H1 (cell line): ENCODE data around the gene INCENP. TPM values are rescaled to one million over a fixed set of nuclear protein-coding genes. Genes with fewer than 3 reads are reported as not detected.

Experiments used
- CHD7 ChIP-seq: fragments of 300-600 bp; sonication (generic); IDR thresholded peaks from 2 replicates; pipeline ENCODE4 v1.7.1; 2012; ENCODE audit warnings: low read length, moderate library complexity, mild to moderate bottlenecking, inconsistent platforms; ENCODE audit not compliant: insufficient replicate concordance
- CTCF ChIP-seq, 3 experiments: IDR thresholded peaks; 1 replicate in 2 of 3; 2 replicates in 1 of 3; pipeline versions ENCODE4 v1.5.1 to v1.6.1; 2011; ENCODE audit warnings: low read length in 3 of 3, mild to moderate bottlenecking in 3 of 3, inconsistent platforms in 2 of 3, low read depth in 1 of 3, moderate library complexity in 1 of 3; ENCODE audit not compliant: insufficient read depth in 1 of 3; ENCODE audit errors: control extremely low read depth in 1 of 3
- GTF2F1 ChIP-seq: IDR thresholded peaks from 2 replicates; pipeline ENCODE4 v1.6.1; 2012; ENCODE audit warnings: low read depth, low read length, improper control_type of control experiment, borderline replicate concordance
- MAX ChIP-seq: IDR thresholded peaks from 2 replicates; pipeline ENCODE4 v1.6.1; 2012; ENCODE audit warnings: inconsistent platforms
- PHF8 ChIP-seq: fragments of 200-600 bp; sonication (generic); conservative IDR thresholded peaks from 2 replicates; pipeline ENCODE4 v1.7.1; 2012; ENCODE audit warnings: low read depth, mild to moderate bottlenecking, inconsistent platforms, low read length, moderate library complexity
- POLR2A ChIP-seq, 2 experiments: IDR thresholded peaks; 1 replicate in 1 of 2; 2 replicates in 1 of 2; pipeline ENCODE4 v1.6.1; 2011; ENCODE audit warnings: low read depth in 2 of 2, low read length in 2 of 2, mild to moderate bottlenecking in 2 of 2; ENCODE audit errors: control extremely low read depth in 1 of 2
- SIX5 ChIP-seq: IDR thresholded peaks from 2 replicates; pipeline ENCODE4 v1.6.1; 2011; ENCODE audit warnings: mild to moderate bottlenecking, low read depth, low read length
- polyA plus RNA-seq, 7 experiments: library from polyadenylated mRNA; depleted of rRNA in 3 of 7; stranded (reverse) in 5 of 7; unstranded in 2 of 7; fragments of >200 nt in 5 of 7; fragments of 200-250 nt in 2 of 7; gene quantifications; 1 replicate in 5 of 7; 2 replicates in 1 of 7; 4 replicates in 1 of 7; pipeline versions ENCODE4 v1.2.1 to v1.2.3, GENCODE V29; 2011 to 2013; ENCODE audit warnings: missing spikeins in 2 of 7, mixed read lengths in 2 of 7
- total RNA-seq: library from RNA; stranded (reverse); fragmentation: NEBNext Ultra II Directional; extraction: Animal tissue kit (Norgen Biotek cat#: 25700); gene quantifications from 2 replicates; pipeline ENCODE4 v1.2.1, GENCODE V29; 2021

The INCENP gene
- total and polyA plus RNA-seq, 2 of the 8 experiments (the other 6 are each of a cell fraction or from before 2014, with no cell fraction given) = 25.4 to 132 TPM

- TF ChIP-seq CTCF (IDR thresholded peaks at IDR 0.05; ENCODE audit: control extremely low read depth in 1 of 3, insufficient read depth in 1 of 3, low read depth in 1 of 3, low read length in 3 of 3) (no peak), POLR2A (IDR thresholded peaks at IDR 0.05; ENCODE audit: control extremely low read depth in 1 of 2, low read depth in 2 of 2, low read length in 2 of 2) (no peak), SIX5 (no peak), GTF2F1 (no peak), PHF8 (no peak), CHD7 (no peak), MAX (no peak)
These were observed 20.9 kb downstream of the INCENP start (continued) for GRCh38 chr11:62144641-62145255.
